ENCODE results near the gene CBLIF.

- TF ChIP-seq CTCF (optimal IDR thresholded peaks at IDR 0.05 in 1 of 3, IDR thresholded peaks at IDR 0.05 in 1 of 3, conservative IDR thresholded peaks at IDR 0.05 in 1 of 3; ENCODE audit: extremely low read depth in 1 of 3, insufficient read depth in 2 of 3, low read length in 3 of 3) = no peak
- no peak for TF ChIP-seq EZH2 (IDR thresholded peaks at IDR 0.05; ENCODE audit: low read length)
Measured at GRCh38 chr11:59791639-59792038, 53.7 kb downstream of the CBLIF start.

Data from keratinocyte (primary cell).